ENCODE measurements around the gene SIPA1L2. TPM values are rescaled to one million over a fixed set of nuclear protein-coding genes. Genes with fewer than 3 reads are reported as not detected.

Gene SIPA1L2
- total and polyA plus RNA-seq, 2 of the 4 experiments (the other 2 are of a cell fraction), result 7.1 to 13.4 TPM

DNA sequence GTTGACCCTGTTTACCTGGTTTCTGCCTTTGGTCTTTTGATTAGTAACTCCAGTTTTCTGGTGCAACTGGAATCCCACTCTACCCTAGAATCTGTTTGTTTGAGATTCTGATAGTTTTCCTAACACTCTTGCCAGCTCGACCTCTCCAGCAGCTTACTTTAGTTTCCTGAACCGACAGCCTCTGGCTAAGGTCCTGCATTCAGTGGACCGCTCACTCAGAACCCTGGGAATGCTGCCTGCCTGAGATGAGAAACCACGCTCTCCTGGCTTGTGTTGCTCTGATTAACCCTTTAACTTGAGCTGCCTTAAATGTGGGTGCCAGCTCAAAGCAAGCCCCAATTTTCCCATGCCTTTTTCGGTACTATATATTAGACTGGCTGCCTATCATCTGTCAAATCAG, 45.3 kb upstream of the SIPA1L2 start:
- ATAC-seq (ENCODE audit: low read depth), result no peak

More for the DNA sequence above, 45.3 kb upstream of the SIPA1L2 start:
- Histone ChIP-seq H3K14ac (replicated peaks; ENCODE audit: low read depth, low read length) (no peak overlapping the region), H3K9me1 (ENCODE audit: insufficient read depth, low read length) (no peaks in the 10 kb centered on the region), H4K91ac (ENCODE audit: insufficient read depth, low read depth, low read length) (no peak overlapping the region), H4K8ac (ENCODE audit: low read depth in 2 of 2, low read length in 2 of 2) (no peak overlapping the region), H3K36me3 (ENCODE audit: control insufficient read depth, insufficient read depth, low read length) (no peaks in the 10 kb centered on the region), H2AK9ac (replicated peaks; ENCODE audit: low read depth, low read length, poor library complexity) (no peak overlapping the region), H3K56ac (ENCODE audit: extremely low read depth, insufficient read depth, low read length) (no peak overlapping the region), H3K4me2 (ENCODE audit: low read depth, low read length) (no peak overlapping the region), H3K27me3 (ENCODE audit: control insufficient read depth, insufficient read depth, low read length) (no peaks in the 10 kb centered on the region; the same call in 1 of the 2 replicates), H2AFZ (replicated peaks; ENCODE audit: low read length, poor library complexity) (peak overlapping the region; percentile 29), H3K23ac (ENCODE audit: low read depth, low read length) (no peak overlapping the region), H3K27ac (ENCODE audit: insufficient read depth, low read length) (no peak overlapping the region), H3K4me3 (ENCODE audit: insufficient read depth, low read depth, low read length) (no peak overlapping the region), H2AK5ac (ENCODE audit: low read depth, low read length) (no peak overlapping the region; the same call in 1 of the 2 replicates), H3K4ac (ENCODE audit: low read depth, low read length) (no peak overlapping the region), H3K9ac (ENCODE audit: low read depth, low read length) (no peak overlapping the region), H3K79me1 (ENCODE audit: low read depth in 1 of 2, low read length in 2 of 2) (no peaks in the 10 kb centered on the region), H4K5ac (ENCODE audit: low read depth, low read length) (no peak overlapping the region), H2BK15ac (ENCODE audit: low read depth, low read length) (no peak overlapping the region), H4K20me1 (ENCODE audit: insufficient read depth, low read length) (no peaks in the 10 kb centered on the region), H3K18ac (ENCODE audit: low read depth, low read length) (no peak overlapping the region), H2BK5ac (ENCODE audit: low read depth, low read length, poor library complexity, severe bottlenecking) (no peak overlapping the region), H2BK20ac (ENCODE audit: low read depth, low read length) (no peak overlapping the region), H3K4me1 (ENCODE audit: control insufficient read depth, insufficient read depth, low read length) (peaks cover 3% of the 10 kb centered on the region; the same call in 1 of the 2 replicates), H3K9me3 (ENCODE audit: control insufficient read depth, insufficient read depth, low read length) (no peaks in the 10 kb centered on the region), H2BK120ac (ENCODE audit: low read depth, low read length) (no peak overlapping the region)
- ChIA-PET CTCF (no interaction called here), POLR2A (ENCODE audit: unreplicated experiment) (no interaction called here)
- dilution Hi-C loops (cut with HindIII; ENCODE audit: low sequenced_read_pairs, unreplicated experiment) (no loop called here), intact Hi-C loops (cut with micrococcal nuclease) (no loop called here), in situ Hi-C loops (cut with MboI; ENCODE audit: low sequenced_read_pairs) (no loop called here)
- no TSS peak for BruUV-seq (replicated peaks)
- peak; percentile 13 for DNase-seq
- no CpG with 5 or more reads among the region's 5 CpGs for WGBS, 2 experiments (ENCODE audit: extremely low coverage in 2 of 2, insufficient read length in 1 of 2)
- TF ChIP-seq RFX5 (IDR thresholded peaks at IDR 0.05; ENCODE audit: low read depth, low read length) (no peak), FOS (IDR thresholded peaks at IDR 0.05; ENCODE audit: low read depth, low read length) (no peak), NFE2L2 (IDR thresholded peaks at IDR 0.05; ENCODE audit: low read depth, low read length) (no peak)
- TF ChIP-seq, protein P1, sequence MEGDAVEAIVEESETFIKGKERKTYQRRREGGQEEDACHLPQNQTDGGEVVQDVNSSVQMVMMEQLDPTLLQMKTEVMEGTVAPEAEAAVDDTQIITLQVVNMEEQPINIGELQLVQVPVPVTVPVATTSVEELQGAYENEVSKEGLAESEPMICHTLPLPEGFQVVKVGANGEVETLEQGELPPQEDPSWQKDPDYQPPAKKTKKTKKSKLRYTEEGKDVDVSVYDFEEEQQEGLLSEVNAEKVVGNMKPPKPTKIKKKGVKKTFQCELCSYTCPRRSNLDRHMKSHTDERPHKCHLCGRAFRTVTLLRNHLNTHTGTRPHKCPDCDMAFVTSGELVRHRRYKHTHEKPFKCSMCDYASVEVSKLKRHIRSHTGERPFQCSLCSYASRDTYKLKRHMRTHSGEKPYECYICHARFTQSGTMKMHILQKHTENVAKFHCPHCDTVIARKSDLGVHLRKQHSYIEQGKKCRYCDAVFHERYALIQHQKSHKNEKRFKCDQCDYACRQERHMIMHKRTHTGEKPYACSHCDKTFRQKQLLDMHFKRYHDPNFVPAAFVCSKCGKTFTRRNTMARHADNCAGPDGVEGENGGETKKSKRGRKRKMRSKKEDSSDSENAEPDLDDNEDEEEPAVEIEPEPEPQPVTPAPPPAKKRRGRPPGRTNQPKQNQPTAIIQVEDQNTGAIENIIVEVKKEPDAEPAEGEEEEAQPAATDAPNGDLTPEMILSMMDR (conservative IDR thresholded peaks at IDR 0.05; ENCODE audit: low read depth, low read length), result no peak

All from IMR-90 (cell line).